Endothelial cell (in vitro differentiated cells): ENCODE measurements around the gene SEMA7A. TPM values are rescaled to one million over a fixed set of nuclear protein-coding genes. Genes with fewer than 3 reads are reported as not detected.

Experiments
- DNase-seq: peaks from one replicate; pipeline ENCODE4 v3.0.0; 2021; ENCODE audit warnings: low spot score
- H3K27ac Mint-ChIP-seq: one replicate; pipeline ENCODE4 v1.8.0; 2021; ENCODE audit warnings: mixed read lengths, inconsistent platforms; ENCODE audit not compliant: unreplicated experiment
- H3K27me3 Mint-ChIP-seq: one replicate; pipeline ENCODE4 v1.8.0; 2021; ENCODE audit warnings: mild to moderate bottlenecking, moderate library complexity, mixed read lengths, inconsistent platforms; ENCODE audit not compliant: unreplicated experiment
- H3K36me3 Mint-ChIP-seq: one replicate; pipeline ENCODE4 v1.8.0; 2021; ENCODE audit warnings: mild to moderate bottlenecking, low read depth, mixed read lengths, inconsistent platforms; ENCODE audit not compliant: unreplicated experiment
- H3K4me1 Mint-ChIP-seq: one replicate; pipeline ENCODE4 v1.8.0; 2021; ENCODE audit warnings: mild to moderate bottlenecking, mixed read lengths, inconsistent platforms; ENCODE audit not compliant: unreplicated experiment
- H3K4me3 Mint-ChIP-seq: one replicate; pipeline ENCODE4 v1.8.0; 2021; ENCODE audit warnings: mild to moderate bottlenecking, mixed read lengths, inconsistent platforms; ENCODE audit not compliant: unreplicated experiment
- H3K9me3 Mint-ChIP-seq: one replicate; pipeline ENCODE4 v1.8.0; 2021; ENCODE audit warnings: mixed read lengths, inconsistent platforms; ENCODE audit not compliant: unreplicated experiment
- total RNA-seq: library from RNA; stranded (reverse); fragmentation: NEBNext Ultra II Directional; extraction: Animal tissue kit (Norgen Biotek cat#: 25700); gene quantifications from one replicate; pipeline ENCODE4 v1.2.1, GENCODE V29; 2021; ENCODE audit not compliant: unreplicated experiment
- TF ChIP-seq, protein P1 (sequence below): fragments of 200-600 bp; sonication (generic); IDR thresholded peaks from one replicate; pipeline ENCODE4 v1.5.0; 2021; ENCODE audit warnings: antibody characterized with exemption; ENCODE audit not compliant: unreplicated experiment

Gene SEMA7A
- total RNA-seq, 1 donor from 2014 or later, result 41.4 TPM

DNA sequence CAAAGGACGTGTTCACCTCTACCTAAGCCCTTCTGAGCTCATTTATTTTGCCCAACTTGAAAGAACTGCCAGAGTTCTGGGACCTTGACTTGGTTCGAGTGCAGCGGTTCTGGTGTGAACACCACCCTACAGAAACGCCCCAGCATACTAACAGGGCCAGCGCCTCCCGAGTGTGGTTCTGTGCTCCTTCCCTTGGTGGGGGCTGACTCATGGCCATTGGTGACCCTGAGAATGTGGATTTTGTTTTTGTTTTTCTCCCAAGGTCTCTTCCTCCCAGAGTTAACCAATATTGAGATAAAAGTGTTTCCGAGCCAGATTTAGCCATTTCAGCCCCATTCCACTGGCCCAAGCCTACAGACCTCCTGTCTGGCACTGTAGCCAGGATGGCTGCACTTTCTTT, 27.9 kb downstream of the SEMA7A start:
- DNase-seq, result no peak
- TF ChIP-seq, protein P1, sequence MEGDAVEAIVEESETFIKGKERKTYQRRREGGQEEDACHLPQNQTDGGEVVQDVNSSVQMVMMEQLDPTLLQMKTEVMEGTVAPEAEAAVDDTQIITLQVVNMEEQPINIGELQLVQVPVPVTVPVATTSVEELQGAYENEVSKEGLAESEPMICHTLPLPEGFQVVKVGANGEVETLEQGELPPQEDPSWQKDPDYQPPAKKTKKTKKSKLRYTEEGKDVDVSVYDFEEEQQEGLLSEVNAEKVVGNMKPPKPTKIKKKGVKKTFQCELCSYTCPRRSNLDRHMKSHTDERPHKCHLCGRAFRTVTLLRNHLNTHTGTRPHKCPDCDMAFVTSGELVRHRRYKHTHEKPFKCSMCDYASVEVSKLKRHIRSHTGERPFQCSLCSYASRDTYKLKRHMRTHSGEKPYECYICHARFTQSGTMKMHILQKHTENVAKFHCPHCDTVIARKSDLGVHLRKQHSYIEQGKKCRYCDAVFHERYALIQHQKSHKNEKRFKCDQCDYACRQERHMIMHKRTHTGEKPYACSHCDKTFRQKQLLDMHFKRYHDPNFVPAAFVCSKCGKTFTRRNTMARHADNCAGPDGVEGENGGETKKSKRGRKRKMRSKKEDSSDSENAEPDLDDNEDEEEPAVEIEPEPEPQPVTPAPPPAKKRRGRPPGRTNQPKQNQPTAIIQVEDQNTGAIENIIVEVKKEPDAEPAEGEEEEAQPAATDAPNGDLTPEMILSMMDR, result no peak
- Mint-ChIP-seq H3K36me3 (peaks cover 5% of the 10 kb centered on the region), H3K4me3 (no peak overlapping the region), H3K27ac (no peak overlapping the region), H3K4me1 (peaks cover 13% of the 10 kb centered on the region), H3K27me3 (peaks cover 13% of the 10 kb centered on the region), H3K9me3 (no peaks in the 10 kb centered on the region)

DNA sequence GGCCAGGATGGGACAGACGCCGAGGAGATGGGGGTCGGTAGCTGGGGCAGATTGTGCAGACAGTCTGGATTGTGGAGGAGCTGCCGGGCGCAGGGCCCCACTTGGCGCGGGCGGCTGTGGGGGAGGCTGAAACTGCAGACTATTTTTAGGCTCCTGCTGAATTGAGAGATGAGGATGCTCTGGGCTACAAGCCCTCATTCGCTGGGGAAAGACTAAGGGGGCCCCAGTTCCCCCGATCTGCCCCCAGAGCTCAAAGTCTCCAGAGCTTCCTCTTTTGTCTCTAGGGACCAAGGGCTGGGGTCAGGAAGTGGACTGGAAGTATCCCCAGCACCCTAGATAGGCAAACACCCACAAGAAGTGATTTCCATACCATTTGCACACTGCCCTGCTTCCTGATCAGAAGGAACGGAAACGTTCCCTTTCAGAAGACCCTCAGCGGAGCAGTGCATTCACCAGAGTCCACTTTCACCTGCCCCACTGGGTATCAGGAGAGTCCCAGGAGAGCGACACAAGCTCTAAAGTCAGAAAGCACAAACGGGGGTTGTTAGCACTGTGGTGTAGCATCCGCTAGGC, 29.7 kb downstream of the SEMA7A start:
- H3K9me3 Mint-ChIP-seq, result no peaks in the 10 kb centered on the region
- H3K27ac Mint-ChIP-seq, result no peak overlapping the region
- no peak for DNase-seq
- peaks cover 12% of the 10 kb centered on the region for H3K27me3 Mint-ChIP-seq
- TF ChIP-seq, protein P1, result no peak
- H3K4me1 Mint-ChIP-seq, result peaks cover 16% of the 10 kb centered on the region
- H3K4me3 Mint-ChIP-seq, result no peak overlapping the region
- no peaks in the 10 kb centered on the region for H3K36me3 Mint-ChIP-seq

DNA sequence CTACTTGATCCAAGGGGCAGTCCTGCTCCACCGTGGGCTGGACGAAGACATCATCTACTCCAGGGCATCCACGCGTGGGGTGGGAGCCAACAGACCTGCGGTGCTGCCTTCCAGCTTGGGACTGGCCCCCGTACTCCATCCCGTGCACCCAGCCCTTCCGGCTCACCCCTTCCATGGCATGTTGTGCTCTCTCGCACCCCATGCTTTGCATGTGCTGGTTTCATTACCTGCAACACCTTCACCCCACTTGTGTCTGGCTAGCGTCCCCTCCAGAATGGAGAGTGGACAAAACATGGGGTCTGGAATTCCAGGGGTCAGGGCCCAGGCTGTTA, 30.2 kb downstream of the SEMA7A start:
- TF ChIP-seq, protein P1, result no peak
- no peak overlapping the region for H3K27ac Mint-ChIP-seq

DNA sequence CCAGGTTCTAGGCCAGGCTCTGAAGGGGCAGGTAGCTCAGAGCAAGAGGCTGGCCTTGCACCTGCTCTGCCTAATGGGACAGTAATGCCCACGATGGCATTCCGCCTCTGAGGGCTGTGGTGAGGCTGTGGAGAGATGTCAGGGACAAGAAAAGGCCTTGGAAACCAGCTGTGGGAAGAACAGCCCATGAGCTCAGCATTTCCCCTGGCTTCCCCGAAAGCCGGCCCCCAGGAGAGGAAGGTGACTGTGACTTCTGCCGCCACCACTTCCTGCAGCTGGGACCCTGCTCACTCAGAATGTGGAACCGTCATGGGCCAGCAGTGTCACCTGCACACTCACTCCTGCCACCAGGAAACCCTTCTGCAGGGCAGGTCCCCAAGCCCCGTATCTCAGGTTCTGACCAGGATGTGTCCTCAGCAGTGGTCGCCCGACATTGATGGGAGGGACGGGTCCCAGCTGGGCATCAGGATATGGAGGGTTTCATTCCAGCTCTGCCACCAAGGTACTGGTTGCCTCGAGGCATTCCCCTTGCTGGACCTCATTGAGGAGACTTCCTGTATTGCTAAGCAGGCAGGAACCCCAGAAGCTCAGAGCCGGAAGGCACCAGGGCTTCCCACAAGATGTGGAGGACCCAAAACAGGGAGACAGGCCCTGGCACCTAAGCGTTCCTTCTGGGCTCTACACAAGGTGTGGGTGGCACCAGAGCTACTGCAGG, 30.7 kb downstream of the SEMA7A start:
- peaks cover 12% of the 10 kb centered on the region for H3K27me3 Mint-ChIP-seq
- DNase-seq, result no peak
- no peaks in the 10 kb centered on the region for H3K36me3 Mint-ChIP-seq
- H3K27ac Mint-ChIP-seq, result no peak overlapping the region
- H3K9me3 Mint-ChIP-seq, result no peaks in the 10 kb centered on the region
- H3K4me3 Mint-ChIP-seq, result no peak overlapping the region
- TF ChIP-seq, protein P1, result no peak
- H3K4me1 Mint-ChIP-seq, result peaks cover 16% of the 10 kb centered on the region

More for the DNA sequence above, 30.2 kb downstream of the SEMA7A start:
- no peaks in the 10 kb centered on the region for H3K9me3 Mint-ChIP-seq
- no peak for DNase-seq
- H3K4me1 Mint-ChIP-seq, result peaks cover 16% of the 10 kb centered on the region
- H3K4me3 Mint-ChIP-seq, result no peak overlapping the region
- no peaks in the 10 kb centered on the region for H3K36me3 Mint-ChIP-seq
- H3K27me3 Mint-ChIP-seq, result peaks cover 10% of the 10 kb centered on the region

DNA sequence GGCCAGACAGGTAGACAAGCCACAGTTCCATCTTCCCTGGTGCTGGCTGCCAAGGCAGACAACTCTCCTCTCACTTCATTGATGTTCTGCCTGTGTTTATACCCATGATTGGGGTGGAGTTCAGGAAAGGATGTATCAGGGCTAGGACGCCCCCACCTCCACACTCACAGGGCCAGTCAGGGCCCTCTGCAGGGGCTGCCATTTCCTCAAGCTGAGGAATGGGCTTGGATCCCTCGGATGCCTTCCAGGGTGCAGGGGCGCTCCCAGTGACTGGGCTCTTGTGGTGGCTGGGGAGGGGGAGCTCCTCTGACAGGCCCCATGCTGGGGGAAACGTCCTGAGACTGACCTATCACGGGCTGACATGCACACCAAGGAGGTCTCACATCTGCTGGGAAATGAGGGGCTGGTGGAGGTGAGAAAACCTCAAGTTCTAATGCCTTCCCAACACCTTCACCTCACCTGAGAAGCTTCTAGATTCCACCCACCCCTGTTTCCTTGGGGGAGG, 31.4 kb downstream of the SEMA7A start:
- no peak overlapping the region for H3K4me3 Mint-ChIP-seq
- H3K27me3 Mint-ChIP-seq, result peaks cover 12% of the 10 kb centered on the region
- DNase-seq, result no peak
- H3K9me3 Mint-ChIP-seq, result no peaks in the 10 kb centered on the region
- no peak overlapping the region for H3K27ac Mint-ChIP-seq
- no peaks in the 10 kb centered on the region for H3K36me3 Mint-ChIP-seq
- TF ChIP-seq, protein P1, result no peak
- H3K4me1 Mint-ChIP-seq, result peaks cover 16% of the 10 kb centered on the region
